HG03095 (cell line): ENCODE measurements around the gene SORCS1.
"Not testable (repeated sequence)": the region's sequence is repeated elsewhere in the genome, so short reads cannot be mapped to it uniquely, and the experiment has no call there.

ENCODE experiments used
- ATAC-seq: cut with Tn5 transposase; IDR thresholded peaks from one replicate; pipeline ENCODE4 v1.9.1; 2021; ENCODE audit warnings: moderate library complexity; ENCODE audit not compliant: unreplicated experiment

Gene SORCS1

GRCh38 chr10:107054469-107055156 lies 109.9 kb downstream of the SORCS1 start:
- no peak for ATAC-seq

- ATAC-seq = no peak
Measured at GRCh38 chr10:107051769-107052168, 112.7 kb downstream of the SORCS1 start.

GRCh38 chr10:107043461-107043860 lies 121.0 kb downstream of the SORCS1 start:
- ATAC-seq = no peak

- no peak for ATAC-seq
Measured at GRCh38 chr10:107037192-107038122, 127.0 kb downstream of the SORCS1 start.

GRCh38 chr10:107033799-107034422 lies 130.6 kb downstream of the SORCS1 start:
- no peak for ATAC-seq

GRCh38 chr10:107032700-107033401 lies 131.7 kb downstream of the SORCS1 start:
- ATAC-seq = no peak

GRCh38 chr10:107031931-107032699 lies 132.4 kb downstream of the SORCS1 start:
- ATAC-seq = no peak

- ATAC-seq = no peak
Measured at GRCh38 chr10:107028236-107028635, 136.3 kb downstream of the SORCS1 start.

GRCh38 chr10:107025676-107026075 lies 138.8 kb downstream of the SORCS1 start:
- ATAC-seq = no peak

GRCh38 chr10:107024033-107024432 lies 140.5 kb downstream of the SORCS1 start:
- not testable (repeated sequence) for ATAC-seq

- ATAC-seq = no peak
Measured at GRCh38 chr10:107022600-107023354, 141.7 kb downstream of the SORCS1 start.

- ATAC-seq = no peak
Measured at GRCh38 chr10:107019154-107019553, 145.4 kb downstream of the SORCS1 start.

GRCh38 chr10:107013258-107014006 lies 151.1 kb downstream of the SORCS1 start:
- ATAC-seq = no peak

- ATAC-seq = no peak
Measured at GRCh38 chr10:107011992-107012391, 152.5 kb downstream of the SORCS1 start.

GRCh38 chr10:107011105-107011504 lies 153.4 kb downstream of the SORCS1 start:
- no peak for ATAC-seq

GRCh38 chr10:107010531-107010930 lies 154.0 kb downstream of the SORCS1 start:
- no peak for ATAC-seq

GRCh38 chr10:107004362-107004761 lies 160.1 kb downstream of the SORCS1 start:
- ATAC-seq = no peak

GRCh38 chr10:107002068-107002467 lies 162.4 kb downstream of the SORCS1 start:
- no peak for ATAC-seq
